ENCODE results near the gene MYNN. TPM values are rescaled to one million over a fixed set of nuclear protein-coding genes. Genes with fewer than 3 reads are reported as not detected.

Gene MYNN
- total and polyA plus RNA-seq, 2 of the 13 experiments (the other 11 are each of a cell fraction or from before 2014, with no cell fraction given), result 10.4 to 17.6 TPM

DNA sequence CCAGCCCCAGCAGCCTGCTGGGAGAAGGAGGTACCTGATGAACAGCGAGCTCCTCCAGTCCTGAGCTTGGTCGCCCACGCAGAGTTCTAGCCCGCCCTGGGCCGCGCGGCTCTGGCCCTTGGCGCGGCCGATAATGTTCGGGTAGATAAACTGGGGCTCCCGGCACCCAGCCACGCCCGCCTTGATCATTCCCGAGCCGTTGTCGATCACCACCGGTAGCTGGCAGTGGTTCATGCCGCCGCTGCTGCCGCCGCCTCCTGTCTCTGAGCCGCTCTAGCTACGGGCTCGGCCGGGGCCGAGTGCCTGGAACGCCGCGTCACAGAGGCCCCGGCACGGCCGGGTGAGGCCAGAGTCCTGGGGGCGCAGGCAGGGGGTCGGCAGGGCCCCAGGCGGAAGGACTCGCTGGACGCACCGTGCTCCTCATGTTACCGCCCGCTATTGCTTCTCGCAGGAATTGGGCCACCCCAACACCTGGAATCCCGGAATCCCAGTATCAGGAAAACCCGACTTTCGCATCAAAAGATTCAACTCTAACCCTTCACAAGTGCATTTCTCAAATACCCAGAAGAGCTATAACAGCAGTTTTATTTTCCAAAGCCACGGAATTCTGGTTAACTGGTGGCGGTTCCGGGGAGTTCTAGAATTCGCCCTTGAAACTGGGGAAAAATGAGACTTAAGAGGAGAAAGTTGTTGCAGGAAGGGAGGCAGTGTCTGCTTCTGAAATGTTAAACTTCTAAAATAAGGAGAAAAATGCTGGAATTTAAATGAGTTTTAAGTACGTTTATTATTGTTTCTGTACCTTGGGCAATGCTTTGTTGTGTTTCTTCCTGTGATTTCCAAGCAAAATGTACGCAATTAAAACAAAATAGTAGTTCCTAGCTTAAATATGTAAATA is 3.7 kb upstream of the MYNN start, which contains the start of gene ACTRT3 (continued):
- TF ChIP-seq, protein P1, sequence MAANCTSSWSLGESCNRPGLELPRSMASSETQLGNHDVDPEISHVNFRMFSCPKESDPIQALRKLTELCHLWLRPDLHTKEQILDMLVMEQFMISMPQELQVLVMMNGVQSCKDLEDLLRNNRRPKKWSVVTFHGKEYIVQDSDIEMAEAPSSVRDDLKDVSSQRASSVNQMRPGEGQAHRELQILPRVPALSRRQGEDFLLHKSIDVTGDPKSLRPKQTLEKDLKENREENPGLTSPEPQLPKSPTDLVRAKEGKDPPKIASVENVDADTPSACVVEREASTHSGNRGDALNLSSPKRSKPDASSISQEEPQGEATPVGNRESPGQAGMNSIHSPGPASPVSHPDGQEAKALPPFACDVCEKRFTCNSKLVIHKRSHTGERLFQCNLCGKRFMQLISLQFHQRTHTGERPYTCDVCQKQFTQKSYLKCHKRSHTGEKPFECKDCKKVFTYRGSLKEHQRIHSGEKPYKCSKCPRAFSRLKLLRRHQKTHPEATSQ (CRISPR knock-in tag; IDR thresholded peaks at IDR 0.05; ENCODE audit: borderline replicate concordance), result no peak
- TF ChIP-seq ZIK1 (CRISPR knock-in tag; IDR thresholded peaks at IDR 0.05; ENCODE audit: borderline replicate concordance, low read depth) (no peak), NR3C1 (CRISPR knock-in tag; IDR thresholded peaks at IDR 0.05) (no peak), ZBTB42 (CRISPR knock-in tag; IDR thresholded peaks at IDR 0.05) (no peak), DPF2 (CRISPR knock-in tag; IDR thresholded peaks at IDR 0.05; ENCODE audit: borderline replicate concordance, low read depth) (no peak), ZNF337 (CRISPR knock-in tag; IDR thresholded peaks at IDR 0.05; ENCODE audit: borderline replicate concordance, low read depth) (no peak), NFRKB (IDR thresholded peaks at IDR 0.05) (no peak), NCOA2 (CRISPR knock-in tag; IDR thresholded peaks at IDR 0.05) (no peak), ZNF772 (CRISPR knock-in tag; IDR thresholded peaks at IDR 0.05) (no peak), HDAC2 (CRISPR knock-in tag; IDR thresholded peaks at IDR 0.05) (no peak), ZNF205 (CRISPR knock-in tag; IDR thresholded peaks at IDR 0.05) (no peak), ZKSCAN1 (IDR thresholded peaks at IDR 0.05; ENCODE audit: low read length) (no peak), KDM4B (CRISPR knock-in tag; IDR thresholded peaks at IDR 0.05) (no peak), ZNF775 (CRISPR knock-in tag; IDR thresholded peaks at IDR 0.05; ENCODE audit: borderline replicate concordance) (no peak), ZNF557 (CRISPR knock-in tag; IDR thresholded peaks at IDR 0.05) (no peak), NCOA5 (CRISPR knock-in tag; IDR thresholded peaks at IDR 0.05) (no peak), ZNF234 (CRISPR knock-in tag; conservative IDR thresholded peaks at IDR 0.05) (no peak), GABPB1 (CRISPR knock-in tag; IDR thresholded peaks at IDR 0.05) (peak; percentile 76; the same call in 1 of the 2 replicates), THYN1 (CRISPR knock-in tag; IDR thresholded peaks at IDR 0.05; ENCODE audit: borderline replicate concordance, low read depth) (no peak), HOXA9 (CRISPR knock-in tag; IDR thresholded peaks at IDR 0.05; ENCODE audit: borderline replicate concordance) (no peak)
- TF ChIP-seq, protein P2, sequence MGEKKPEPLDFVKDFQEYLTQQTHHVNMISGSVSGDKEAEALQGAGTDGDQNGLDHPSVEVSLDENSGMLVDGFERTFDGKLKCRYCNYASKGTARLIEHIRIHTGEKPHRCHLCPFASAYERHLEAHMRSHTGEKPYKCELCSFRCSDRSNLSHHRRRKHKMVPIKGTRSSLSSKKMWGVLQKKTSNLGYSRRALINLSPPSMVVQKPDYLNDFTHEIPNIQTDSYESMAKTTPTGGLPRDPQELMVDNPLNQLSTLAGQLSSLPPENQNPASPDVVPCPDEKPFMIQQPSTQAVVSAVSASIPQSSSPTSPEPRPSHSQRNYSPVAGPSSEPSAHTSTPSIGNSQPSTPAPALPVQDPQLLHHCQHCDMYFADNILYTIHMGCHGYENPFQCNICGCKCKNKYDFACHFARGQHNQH (CRISPR knock-in tag; IDR thresholded peaks at IDR 0.05), result no peak
- TF ChIP-seq, protein P3, sequence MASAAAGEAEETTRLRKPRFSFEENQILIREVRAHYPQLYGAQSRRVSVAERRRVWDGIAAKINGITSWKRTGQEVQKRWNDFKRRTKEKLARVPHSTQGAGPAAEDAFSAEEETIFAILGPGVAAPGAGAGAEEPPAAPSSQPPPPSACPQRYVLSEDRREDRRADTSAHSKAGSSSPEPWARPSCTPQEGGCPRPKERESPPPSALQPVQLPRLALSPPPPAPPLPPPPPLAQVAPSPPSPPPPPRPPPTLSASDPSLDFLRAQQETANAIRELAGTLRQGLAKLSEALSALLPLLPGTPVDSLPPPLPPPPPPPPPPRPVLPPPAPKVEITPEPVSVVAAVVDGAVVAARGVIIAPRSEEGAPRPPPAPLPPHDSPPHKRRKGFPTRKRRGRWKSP (CRISPR knock-in tag; IDR thresholded peaks at IDR 0.05), result no peak
- TF ChIP-seq, protein P4, sequence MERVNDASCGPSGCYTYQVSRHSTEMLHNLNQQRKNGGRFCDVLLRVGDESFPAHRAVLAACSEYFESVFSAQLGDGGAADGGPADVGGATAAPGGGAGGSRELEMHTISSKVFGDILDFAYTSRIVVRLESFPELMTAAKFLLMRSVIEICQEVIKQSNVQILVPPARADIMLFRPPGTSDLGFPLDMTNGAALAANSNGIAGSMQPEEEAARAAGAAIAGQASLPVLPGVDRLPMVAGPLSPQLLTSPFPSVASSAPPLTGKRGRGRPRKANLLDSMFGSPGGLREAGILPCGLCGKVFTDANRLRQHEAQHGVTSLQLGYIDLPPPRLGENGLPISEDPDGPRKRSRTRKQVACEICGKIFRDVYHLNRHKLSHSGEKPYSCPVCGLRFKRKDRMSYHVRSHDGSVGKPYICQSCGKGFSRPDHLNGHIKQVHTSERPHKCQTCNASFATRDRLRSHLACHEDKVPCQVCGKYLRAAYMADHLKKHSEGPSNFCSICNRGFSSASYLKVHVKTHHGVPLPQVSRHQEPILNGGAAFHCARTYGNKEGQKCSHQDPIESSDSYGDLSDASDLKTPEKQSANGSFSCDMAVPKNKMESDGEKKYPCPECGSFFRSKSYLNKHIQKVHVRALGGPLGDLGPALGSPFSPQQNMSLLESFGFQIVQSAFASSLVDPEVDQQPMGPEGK (CRISPR knock-in tag; IDR thresholded peaks at IDR 0.05), result peak; percentile 74
